Amniotic epithelial cell (primary cell): ENCODE data around the gene AFMID.
"Not testable (repeated sequence)": the region's sequence is repeated elsewhere in the genome, so short reads cannot be mapped to it uniquely, and the experiment has no call there.

ENCODE experiments used
- DNase-seq: peaks from one replicate; pipeline ENCODE4 v3.0.0-alpha.2; 2010; ENCODE audit warnings: low read depth

AFMID gene

DNA sequence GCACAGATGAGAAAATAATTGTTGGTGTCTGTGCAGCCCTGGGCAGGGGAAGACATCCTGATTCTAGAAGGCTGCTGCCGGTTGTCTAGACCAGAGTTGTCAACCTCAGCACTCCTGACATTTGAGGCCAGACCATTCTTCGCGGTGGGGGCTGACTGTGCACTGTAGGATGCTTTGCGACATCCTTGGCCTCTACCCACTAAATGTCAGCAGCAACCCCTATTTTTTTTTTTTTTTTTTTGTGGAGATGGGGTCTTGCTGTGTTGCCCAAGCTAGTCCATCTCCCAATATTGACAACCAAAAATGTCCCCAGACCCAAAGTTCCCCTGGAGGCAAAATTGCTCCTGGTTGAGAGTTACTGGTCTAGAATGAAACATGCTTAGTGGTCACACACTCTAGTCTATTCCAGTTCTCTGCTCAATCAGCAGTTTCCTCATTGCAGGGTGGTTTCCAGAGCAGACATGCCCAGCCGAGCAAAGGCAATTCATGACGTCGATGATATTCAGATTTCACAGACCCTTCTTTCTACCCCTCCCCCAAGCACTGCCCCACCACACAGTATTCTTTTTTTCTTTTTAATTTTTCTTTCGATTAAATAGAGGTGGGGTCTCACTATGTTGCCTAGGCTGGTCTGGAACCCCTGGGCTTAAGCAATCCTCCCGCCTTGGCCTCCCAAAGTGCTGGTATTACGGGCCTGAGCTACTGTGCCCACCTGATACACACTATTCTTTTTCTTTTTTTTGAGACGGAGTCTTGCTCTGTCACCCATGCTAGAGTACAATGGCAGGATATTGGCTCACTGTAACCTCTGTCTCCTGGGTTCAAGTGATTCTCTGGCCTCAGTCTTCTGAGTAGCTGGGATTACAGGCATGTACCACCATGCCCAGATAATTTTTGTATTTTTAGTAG lies 32.0 kb upstream of the AFMID start:
- no peak for DNase-seq

DNA sequence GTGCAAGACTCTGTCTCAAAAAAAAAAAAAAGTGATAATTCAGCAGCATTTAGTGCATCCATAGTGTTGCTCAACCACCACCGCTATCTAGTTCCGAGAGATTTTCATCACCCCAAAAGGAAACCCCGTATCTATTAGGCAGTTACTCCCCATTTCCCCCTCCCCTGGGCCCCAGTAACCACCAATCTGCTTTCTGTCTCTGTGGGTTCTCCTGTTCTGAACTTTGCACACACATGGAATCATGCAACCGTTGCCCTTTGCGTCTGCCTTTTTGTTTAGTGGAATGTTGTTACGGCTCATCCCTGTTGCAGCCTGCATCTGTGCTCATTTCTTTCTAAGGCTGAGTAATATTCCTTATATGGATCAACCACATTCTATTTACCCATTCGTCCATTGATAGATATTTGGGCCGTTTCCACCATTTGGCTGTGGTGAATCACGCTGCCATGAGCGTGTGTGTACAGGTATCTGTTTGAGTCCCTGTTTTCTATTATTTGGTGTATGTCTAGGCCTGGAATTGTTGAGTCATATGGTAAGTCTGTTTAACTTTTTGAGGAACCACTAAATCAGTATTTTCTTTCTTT lies 27.5 kb upstream of the AFMID start:
- DNase-seq = peak; percentile 86

DNA sequence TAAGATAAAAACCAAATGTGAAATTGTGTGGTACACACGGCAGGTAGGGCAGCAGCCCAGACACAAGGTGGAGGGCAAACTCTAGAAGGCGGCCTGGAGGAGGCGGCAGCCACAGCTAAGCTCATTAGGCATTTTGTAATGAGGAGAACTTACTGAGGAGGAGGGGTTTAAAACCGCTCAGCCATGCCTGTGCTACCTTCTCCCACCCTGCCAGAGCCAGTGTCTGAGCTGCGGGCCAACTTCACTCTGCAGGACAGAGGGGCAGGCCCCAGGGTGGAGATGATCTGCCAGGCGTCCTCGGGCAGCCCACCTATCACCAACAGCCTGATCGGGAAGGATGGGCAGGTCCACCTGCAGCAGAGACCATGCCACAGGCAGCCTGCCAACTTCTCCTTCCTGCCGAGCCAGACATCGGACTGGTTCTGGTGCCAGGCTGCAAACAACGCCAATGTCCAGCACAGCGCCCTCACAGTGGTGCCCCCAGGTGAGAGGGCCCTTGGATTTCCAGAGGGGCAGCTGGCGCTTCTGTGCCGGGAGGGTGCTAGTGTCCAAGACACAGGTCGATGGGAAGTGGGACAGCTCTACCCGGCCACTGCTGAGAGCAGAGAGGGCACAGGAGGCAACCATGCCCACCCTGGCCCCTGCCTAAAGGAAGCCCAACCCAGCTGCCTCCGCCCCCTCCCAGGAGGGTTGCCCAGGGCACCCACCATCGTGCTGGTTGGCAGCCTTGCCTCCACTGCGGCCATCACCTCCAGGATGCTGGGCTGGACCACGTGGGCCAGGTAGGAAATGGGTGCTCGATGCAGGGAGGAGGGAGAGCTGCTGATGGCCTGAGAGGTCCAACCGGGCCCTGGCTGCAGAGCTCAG lies 23.0 kb upstream of the AFMID start:
- DNase-seq = no peak

DNA sequence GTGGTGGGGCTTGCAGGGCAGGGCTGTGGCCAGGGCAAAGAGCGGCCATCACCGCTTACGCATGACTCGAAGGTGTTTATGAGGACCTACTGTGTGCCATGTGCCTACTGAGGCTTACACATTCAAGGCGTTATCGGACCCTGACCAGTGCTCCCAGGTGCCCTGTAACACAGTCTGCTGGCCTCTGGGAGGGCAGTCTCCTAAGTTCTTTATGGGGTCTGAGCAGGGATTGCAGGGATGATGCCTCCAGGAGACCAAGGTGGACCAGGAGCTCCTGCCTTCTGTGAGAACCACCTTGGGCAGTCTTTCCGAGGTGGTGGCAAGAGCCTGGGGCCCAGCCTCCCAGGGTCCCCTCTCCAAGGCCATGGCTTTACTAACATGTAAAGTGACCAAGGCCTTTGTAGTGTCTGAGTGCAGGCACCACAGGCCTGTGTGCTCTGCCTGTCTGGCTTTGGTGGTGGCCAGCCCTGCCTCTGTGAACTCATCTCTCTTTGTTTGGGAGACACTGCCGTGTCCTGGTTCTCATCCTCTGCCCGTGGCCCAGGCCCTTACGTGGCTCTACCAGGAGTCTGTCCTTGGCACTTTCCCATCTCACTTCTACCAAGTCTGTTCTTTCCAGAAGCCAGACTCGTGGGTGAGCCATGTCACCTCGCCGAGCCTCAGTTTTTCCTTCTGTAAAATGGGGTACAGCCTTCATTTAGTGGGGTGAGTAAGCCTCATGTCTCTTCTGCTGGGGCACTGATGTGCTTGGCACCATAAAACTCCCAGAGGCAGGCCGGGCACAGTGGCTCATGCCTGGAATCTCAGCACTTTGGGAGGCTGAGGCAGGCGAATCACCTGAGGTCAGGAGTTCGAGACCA lies 22.2 kb upstream of the AFMID start:
- no peak for DNase-seq

DNA sequence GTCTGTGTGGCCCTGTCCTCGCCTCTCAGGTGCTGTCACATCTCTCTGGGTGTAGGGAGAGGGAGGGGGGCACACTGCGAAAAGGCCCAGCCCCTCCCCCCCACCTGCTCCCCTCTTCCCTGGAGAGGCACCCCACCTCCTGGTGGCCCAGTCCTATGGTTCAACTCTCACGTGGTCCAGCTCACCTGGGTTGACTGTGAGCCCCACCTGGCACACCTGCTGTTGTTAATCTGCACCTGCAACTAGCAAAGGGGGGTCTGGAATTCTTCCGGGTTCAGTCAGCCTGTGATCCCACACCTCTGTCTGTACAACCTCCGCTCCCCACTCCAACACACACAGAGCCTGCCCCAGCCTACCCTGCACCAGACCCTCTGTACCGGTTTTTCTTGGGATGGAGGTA lies 20.7 kb upstream of the AFMID start:
- no peak for DNase-seq

DNA sequence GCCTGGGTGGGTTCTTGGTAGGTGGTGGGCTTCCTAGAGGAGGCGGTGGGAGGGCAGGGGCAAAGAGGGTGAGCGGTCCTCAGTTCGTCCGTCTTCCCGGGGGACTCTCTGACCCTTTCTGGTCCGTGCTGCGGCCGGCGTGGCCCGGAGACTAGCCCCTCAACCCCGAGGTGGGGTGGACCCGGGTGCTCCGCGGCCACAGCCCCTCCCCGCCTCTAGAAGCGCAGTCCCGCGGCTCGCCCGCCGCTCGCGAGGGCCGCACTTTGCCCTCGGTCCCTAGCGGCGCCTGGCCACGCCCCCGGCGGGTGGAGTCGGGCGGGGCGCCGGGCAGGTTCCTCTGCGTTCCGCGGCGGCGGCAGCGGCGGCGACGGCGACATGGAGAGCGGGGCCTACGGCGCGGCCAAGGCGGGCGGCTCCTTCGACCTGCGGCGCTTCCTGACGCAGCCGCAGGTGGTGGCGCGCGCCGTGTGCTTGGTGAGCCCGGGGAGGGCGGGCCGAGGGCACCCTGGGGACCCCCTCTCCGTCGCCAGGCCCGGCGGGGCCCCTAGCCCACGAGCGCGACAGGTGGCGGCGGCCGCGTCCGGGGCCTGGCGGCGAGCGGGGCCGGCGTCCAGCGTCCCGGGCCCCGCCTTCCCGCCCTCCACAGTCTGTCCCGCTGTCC lies 18.8 kb upstream of the AFMID start, which contains the start of gene SYNGR2:
SYNGR2 (plus strand) TSS at position 340 of the 661 bp plus-strand sequence; CDS start at position 376, 36 bp downstream.
- peak; percentile 25 for DNase-seq

DNA sequence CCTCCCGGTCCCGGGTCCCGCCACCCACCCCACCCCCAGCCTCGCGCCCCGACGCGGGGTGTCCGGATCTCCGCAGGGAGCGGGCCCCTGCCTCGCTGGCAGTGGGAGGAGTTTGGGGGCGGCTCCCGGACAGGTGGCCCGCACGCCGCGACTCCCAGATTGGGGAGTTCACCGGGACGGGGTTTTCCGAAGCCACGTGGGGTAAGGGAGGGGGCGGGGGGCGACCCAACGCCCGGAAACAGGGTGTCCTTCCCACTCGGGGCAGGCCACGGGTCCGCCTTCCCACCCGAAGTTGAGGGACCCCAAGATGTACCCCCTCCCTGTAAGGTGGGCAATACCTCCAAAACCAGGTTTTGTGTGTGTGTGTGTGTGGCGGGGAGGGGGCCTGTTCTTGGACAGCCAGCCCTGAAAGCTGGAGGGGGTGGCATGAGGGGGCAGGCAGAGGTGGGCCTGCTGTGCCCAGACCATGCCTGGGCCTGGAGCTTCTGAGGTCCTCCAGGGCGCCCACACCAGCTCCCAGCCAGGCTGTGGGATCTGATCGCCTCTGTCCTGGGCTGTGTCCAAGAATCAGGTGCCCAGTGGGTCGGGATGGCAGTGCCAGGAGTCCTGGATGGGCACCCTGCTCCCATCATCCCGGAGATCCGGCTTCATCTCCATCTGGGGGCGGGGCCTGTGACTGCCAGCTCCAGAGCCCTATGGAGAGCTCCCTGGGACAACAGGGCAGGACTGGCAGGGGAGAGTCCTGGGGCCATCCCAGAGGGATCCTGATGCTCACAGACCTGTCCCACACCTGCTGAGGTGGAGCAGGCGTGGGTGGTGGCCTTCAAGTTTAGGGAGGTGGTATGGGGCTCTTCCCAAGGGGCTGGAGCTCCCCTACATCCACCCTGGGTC lies 18.0 kb upstream of the AFMID start:
- peak; percentile 31 for DNase-seq

DNA sequence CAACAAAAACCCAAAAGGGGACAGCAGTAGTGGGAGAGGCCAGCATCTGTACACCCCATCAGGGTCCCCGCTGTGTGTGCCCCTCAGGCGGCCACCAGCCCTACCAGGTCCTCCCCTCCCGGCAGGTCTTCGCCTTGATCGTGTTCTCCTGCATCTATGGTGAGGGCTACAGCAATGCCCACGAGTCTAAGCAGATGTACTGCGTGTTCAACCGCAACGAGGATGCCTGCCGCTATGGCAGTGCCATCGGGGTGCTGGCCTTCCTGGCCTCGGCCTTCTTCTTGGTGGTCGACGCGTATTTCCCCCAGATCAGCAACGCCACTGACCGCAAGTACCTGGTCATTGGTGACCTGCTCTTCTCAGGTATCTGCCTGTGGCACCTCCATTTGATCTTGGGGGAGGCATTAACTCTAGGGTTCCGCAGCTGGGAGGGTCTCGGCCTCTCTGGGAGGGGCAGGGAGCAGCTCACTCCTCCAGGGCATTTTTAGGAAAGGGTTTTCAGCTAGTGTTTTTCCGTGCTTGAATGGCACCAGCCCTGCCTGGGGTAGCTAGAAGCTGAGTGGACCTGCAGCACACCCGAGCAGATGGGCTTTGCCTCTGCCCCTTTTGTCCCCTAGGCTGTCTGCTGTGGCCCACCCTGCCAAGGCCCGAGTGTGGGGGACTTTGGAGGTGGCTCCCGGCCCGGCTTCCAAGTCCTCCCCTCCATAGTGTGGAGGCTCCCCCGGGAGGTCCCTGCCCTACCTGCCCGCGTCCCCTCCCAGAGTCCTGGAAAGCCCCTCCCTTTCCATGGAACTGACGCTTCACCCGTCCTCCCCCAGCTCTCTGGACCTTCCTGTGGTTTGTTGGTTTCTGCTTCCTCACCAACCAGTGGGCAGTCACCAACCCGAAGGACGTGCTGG lies 16.2 kb upstream of the AFMID start:
- no peak for DNase-seq

DNA sequence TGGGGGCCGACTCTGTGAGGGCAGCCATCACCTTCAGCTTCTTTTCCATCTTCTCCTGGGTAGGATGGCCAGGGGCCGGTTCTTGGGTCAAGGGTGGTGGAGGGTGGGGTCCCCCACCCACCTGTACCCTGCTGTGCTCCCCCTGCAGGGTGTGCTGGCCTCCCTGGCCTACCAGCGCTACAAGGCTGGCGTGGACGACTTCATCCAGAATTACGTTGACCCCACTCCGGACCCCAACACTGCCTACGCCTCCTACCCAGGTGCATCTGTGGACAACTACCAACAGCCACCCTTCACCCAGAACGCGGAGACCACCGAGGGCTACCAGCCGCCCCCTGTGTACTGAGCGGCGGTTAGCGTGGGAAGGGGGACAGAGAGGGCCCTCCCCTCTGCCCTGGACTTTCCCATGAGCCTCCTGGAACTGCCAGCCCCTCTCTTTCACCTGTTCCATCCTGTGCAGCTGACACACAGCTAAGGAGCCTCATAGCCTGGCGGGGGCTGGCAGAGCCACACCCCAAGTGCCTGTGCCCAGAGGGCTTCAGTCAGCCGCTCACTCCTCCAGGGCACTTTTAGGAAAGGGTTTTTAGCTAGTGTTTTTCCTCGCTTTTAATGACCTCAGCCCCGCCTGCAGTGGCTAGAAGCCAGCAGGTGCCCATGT lies 15.4 kb upstream of the AFMID start:
- DNase-seq = not testable (repeated sequence)

DNA sequence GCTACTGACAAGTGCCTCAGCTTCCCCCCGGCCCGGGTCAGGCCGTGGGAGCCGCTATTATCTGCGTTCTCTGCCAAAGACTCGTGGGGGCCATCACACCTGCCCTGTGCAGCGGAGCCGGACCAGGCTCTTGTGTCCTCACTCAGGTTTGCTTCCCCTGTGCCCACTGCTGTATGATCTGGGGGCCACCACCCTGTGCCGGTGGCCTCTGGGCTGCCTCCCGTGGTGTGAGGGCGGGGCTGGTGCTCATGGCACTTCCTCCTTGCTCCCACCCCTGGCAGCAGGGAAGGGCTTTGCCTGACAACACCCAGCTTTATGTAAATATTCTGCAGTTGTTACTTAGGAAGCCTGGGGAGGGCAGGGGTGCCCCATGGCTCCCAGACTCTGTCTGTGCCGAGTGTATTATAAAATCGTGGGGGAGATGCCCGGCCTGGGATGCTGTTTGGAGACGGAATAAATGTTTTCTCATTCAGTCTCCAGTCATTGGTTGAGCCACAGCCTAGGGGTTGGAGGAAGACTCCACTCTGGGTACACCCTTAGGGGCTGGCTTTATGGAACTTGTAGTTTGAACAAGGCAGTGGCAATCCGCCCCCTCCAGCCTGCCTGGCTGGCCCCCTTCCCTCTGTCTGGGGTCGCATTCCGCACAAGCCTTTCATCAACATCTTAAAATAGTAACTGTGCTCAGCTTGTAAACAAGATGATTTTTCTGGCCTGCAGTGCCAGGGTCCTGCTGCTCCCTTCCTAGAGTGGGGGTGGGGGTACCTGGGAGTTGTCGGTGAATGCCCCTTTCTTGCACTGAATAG lies 14.7 kb upstream of the AFMID start:
- peak; percentile 34 for DNase-seq

DNA sequence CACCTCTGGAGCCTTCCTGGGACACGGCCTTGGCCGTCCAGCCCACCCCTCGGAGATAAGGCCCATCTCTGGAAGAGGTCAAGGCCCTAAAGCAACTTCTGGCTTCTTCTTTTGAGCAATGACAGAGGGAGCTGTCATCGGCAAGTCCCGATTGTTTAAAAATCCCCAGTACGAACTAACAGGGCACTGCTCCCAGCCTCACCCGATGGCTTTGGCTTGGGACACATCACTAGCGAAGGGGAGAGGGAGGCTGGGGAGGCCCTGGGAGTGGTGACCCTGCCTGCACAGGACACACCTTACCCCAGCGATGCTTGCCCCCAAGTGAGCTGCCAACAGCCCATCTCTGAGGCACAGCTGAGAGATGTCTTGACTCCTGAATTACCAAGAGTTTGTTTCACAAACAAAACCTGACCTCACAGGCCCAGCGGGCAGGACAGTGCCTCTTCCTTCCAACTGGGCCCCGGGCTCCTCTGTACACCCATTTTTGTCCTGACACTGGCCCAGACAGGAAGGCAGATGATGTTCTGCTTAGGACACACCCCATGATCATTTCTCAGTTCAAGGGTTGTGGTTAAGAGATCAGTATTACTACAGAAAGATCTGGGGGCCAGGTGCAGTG lies 14.0 kb upstream of the AFMID start:
- DNase-seq = no peak

DNA sequence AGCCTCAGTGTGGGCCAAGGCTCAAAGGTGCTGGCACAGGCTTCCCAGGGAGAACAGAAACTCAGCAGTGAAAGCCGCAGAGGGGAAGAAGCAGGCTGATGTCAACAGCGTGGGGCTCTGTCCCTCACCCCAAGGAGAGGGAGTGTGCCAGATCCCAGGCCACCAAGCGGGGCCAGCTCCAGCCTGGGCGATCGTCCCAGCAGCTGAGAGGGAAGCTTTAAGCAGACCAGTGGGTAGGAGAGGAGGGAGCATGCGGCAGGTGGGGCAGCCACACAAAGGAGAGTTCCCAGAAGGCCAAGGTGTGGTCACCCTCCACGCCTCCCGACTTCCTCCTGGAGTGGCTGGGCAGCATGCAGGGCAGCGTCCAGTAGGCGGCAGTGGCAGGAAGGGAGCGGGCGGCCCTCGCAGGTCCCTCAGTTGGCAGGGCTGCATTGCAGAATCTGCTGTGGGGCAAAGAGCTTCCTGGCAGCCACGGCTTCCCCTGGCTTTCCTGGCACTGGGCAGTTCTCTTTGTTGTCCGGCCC lies 12.8 kb upstream of the AFMID start:
- no peak for DNase-seq

DNA sequence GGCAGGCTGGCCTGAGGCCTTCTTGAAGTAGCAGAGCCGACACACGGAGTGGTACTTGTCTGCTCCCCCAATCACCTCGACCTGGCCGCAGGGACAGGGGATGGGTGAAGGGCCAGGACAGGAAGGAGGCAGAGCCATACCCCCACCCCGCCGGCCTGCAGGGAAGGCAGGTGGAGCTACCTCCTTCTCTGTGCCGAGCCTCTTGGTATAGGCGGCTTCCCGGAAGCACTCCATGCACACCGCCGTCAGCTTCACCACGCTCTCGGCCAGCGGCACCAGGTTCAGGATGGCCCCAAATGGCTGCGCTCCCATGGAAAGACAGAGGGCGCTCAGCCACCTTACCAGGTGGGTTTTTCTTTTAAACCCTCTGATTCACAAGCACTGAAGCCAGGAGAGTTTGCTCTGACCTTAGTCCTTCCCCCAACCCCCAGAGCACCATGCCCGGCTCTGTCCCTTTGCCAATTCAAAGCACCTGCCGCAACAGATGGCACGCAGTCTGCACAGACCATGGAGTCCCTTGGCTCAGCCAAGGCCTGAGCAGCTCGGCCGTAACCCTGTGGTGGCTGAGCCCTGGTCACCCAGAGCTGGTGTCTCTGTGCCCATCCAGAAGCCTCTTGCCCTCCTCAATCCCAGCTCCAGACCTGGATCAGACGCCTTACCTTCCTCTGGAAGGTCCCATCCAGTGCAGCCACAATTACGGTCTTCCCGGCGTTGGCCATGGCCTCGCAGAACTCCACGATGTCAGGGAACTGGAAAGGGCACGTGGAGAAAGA lies 12.1 kb upstream of the AFMID start:
- no peak for DNase-seq

DNA sequence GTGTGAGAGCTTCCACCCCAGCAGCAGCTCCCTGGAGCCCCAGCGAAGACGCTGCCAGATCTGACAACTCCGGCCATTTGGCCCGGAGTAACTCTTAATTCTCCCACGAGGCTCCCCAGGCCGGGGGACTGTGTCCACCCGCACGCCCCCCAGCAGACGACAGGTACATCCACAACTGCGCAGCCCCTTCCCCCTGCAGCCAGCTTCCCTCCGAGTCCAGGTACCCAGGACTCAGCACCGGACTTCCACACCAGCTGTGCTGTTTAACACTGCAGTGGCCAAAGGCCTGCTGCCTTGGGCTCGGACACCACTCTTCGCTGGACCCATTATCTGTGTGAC lies 11.6 kb upstream of the AFMID start:
- no peak for DNase-seq

DNA sequence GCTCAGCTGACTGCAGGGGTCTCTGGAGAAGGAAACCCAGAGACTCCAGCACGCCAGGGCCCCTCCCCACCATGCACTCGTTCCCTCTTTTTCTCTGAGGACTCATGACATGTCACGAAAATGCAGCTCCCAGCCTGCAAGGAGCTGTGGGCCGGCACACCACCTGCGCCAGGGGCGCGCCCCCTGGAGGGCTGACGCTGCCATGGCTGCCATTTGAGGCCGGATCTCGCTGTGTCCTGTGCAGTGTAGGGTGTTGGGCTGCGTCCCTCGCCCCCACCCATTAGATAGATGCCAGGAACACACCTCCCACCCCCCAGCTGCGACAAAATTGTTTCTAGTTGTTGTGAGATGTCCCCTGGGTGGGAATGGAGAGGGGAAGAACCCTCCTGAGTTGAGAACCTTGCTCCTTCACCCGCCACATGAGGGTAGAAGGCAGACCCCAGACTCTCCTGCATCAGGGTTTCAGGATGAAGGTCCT lies 10.6 kb upstream of the AFMID start:
- peak; percentile 26 for DNase-seq

DNA sequence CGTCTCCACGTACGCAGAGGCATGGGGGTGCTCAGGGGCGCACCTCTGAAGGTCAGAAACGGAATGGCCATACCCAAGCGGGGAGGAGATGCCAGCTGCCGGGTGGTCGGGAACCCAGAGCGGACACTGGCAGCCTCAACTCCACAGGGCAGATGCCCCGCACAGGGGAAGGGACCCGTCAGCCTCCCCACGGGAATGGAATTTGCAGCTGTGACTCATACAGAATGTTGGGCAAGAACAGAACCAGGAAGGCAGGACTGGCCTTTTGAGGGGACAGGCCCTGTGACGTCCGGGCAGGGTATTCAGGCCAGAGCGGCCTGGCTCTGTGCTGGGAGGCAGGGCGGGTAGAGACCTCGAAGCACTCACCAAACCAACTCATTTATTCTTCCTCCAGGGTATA lies 7.8 kb upstream of the AFMID start:
- DNase-seq = peak; percentile 82
